HepG2 (cell line): ENCODE data around the gene ACSL3. TPM values are rescaled to one million over a fixed set of nuclear protein-coding genes. Genes with fewer than 3 reads are reported as not detected.
A peak's percentile ranks its signal among the peaks of the same experiment; 100 is the strongest.

Experiments
- ATAD3A ChIP-seq: sonication (generic); formaldehyde crosslinking; IDR thresholded peaks from 2 replicates; pipeline ENCODE4 v1.4.0; 2020; ENCODE audit warnings: missing genetic modification reagents
- ATM ChIP-seq: fragments of 450-650 bp; IDR thresholded peaks from 2 replicates; pipeline ENCODE4 v1.7.1; 2017; ENCODE audit warnings: mild to moderate bottlenecking, borderline replicate concordance
- FIP1L1 ChIP-seq: fragments of 200-400 bp; formaldehyde crosslinking; IDR thresholded peaks from 2 replicates; pipeline ENCODE4 v1.6.1; 2018; ENCODE audit warnings: low read depth, mild to moderate bottlenecking, low read length, moderate library complexity, borderline replicate concordance; ENCODE audit not compliant: insufficient read depth
- FOXK2 ChIP-seq: fragments of 450-650 bp; IDR thresholded peaks from 2 replicates; pipeline ENCODE4 v1.6.1; 2016
- GATAD2A ChIP-seq: IDR thresholded peaks from 2 replicates; pipeline ENCODE4 v1.6.1; 2016
- GZF1 ChIP-seq: sonication (generic); formaldehyde crosslinking; IDR thresholded peaks from 2 replicates; pipeline ENCODE4 v1.5.1; 2020; ENCODE audit warnings: mild to moderate bottlenecking, missing genetic modification reagents
- HCFC1 ChIP-seq: fragments of 150-350 bp; IDR thresholded peaks from 2 replicates; pipeline ENCODE4 v1.6.1; 2014; ENCODE audit warnings: low read depth, low read length
- HDAC6 ChIP-seq: fragments of 200-600 bp; sonication (generic); IDR thresholded peaks from 2 replicates; pipeline ENCODE4 v1.7.0; 2017; ENCODE audit warnings: mild to moderate bottlenecking, antibody characterized with exemption, low read length, low read depth
- HHEX ChIP-seq: IDR thresholded peaks from 2 replicates; pipeline ENCODE4 v1.6.1; 2016; ENCODE audit warnings: control low read depth
- HMG20A ChIP-seq: IDR thresholded peaks from 2 replicates; pipeline ENCODE4 v1.6.1; 2016; ENCODE audit warnings: borderline replicate concordance
- HNRNPK ChIP-seq: fragments of 200-400 bp; formaldehyde crosslinking; IDR thresholded peaks from 2 replicates; pipeline ENCODE4 v1.6.1; 2018; ENCODE audit warnings: low read length, low read depth, moderate library complexity, mild to moderate bottlenecking; ENCODE audit not compliant: poor library complexity, severe bottlenecking
- HNRNPL ChIP-seq: fragments of 200-400 bp; formaldehyde crosslinking; IDR thresholded peaks from 2 replicates; pipeline ENCODE4 v1.6.1; 2017; ENCODE audit warnings: mild to moderate bottlenecking, low read depth, low read length
- KLF9 ChIP-seq: IDR thresholded peaks from 2 replicates; pipeline ENCODE4 v1.6.1; 2016; ENCODE audit warnings: low read depth
- NR2C2 ChIP-seq: sonication (generic); formaldehyde crosslinking; IDR thresholded peaks from 2 replicates; pipeline ENCODE4 v1.4.0; 2020; ENCODE audit warnings: missing genetic modification reagents, mild to moderate bottlenecking, moderate library complexity, borderline replicate concordance
- NR2F6 ChIP-seq, 2 experiments: IDR thresholded peaks; 2 replicates each; pipeline ENCODE4 v1.6.1; 2016; ENCODE audit warnings: antibody characterized with exemption in 1 of 2, mild to moderate bottlenecking in 1 of 2
- PRPF4 ChIP-seq: fragments of 200-400 bp; formaldehyde crosslinking; IDR thresholded peaks from 2 replicates; pipeline ENCODE4 v1.6.1; 2016; ENCODE audit warnings: low read length, low read depth; ENCODE audit not compliant: poor library complexity, severe bottlenecking
- RAD51 ChIP-seq: fragments of 450-650 bp; IDR thresholded peaks from 2 replicates; pipeline ENCODE4 v1.6.1; 2016; ENCODE audit warnings: borderline replicate concordance
- RXRB ChIP-seq: IDR thresholded peaks from 2 replicates; pipeline ENCODE4 v1.6.1; 2016; ENCODE audit warnings: borderline replicate concordance, missing genetic modification reagents, missing compliant biosample characterization
- SALL2 ChIP-seq: sonication (generic); formaldehyde crosslinking; IDR thresholded peaks from 2 replicates; pipeline ENCODE4 v1.8.1; 2023; ENCODE audit warnings: mild to moderate bottlenecking, missing genetic modification reagents, inconsistent platforms
- TOPORS ChIP-seq: sonication (generic); formaldehyde crosslinking; IDR thresholded peaks from 2 replicates; pipeline ENCODE4 v1.8.0; 2023; ENCODE audit warnings: mild to moderate bottlenecking, missing genetic modification reagents
- XBP1 ChIP-seq: sonication (generic); formaldehyde crosslinking; IDR thresholded peaks from 2 replicates; pipeline ENCODE4 v1.5.0; 2020; ENCODE audit warnings: missing genetic modification reagents
- ZIK1 ChIP-seq: sonication (generic); formaldehyde crosslinking; IDR thresholded peaks from 2 replicates; pipeline ENCODE4 v1.5.0; 2020; ENCODE audit warnings: mild to moderate bottlenecking, low read depth, missing genetic modification reagents, borderline replicate concordance
- ZNF251 ChIP-seq: sonication (generic); formaldehyde crosslinking; IDR thresholded peaks from 2 replicates; pipeline ENCODE4 v1.9.0; 2021; ENCODE audit warnings: mild to moderate bottlenecking, missing genetic modification reagents
- ZNF329 ChIP-seq: sonication (generic); formaldehyde crosslinking; IDR thresholded peaks from 2 replicates; pipeline ENCODE4 v1.9.0; 2021; ENCODE audit warnings: low read depth, mild to moderate bottlenecking, missing genetic modification reagents
- ZNF468 ChIP-seq: sonication (generic); formaldehyde crosslinking; IDR thresholded peaks from 2 replicates; pipeline ENCODE4 v1.8.0; 2022; ENCODE audit warnings: mild to moderate bottlenecking, moderate library complexity, missing genetic modification reagents
- ZNF713 ChIP-seq: sonication (generic); formaldehyde crosslinking; IDR thresholded peaks from 2 replicates; pipeline ENCODE4 v1.4.0; 2020; ENCODE audit warnings: mild to moderate bottlenecking, missing genetic modification reagents
- ZNF780A ChIP-seq: sonication (generic); formaldehyde crosslinking; IDR thresholded peaks from 2 replicates; pipeline ENCODE4 v1.8.0; 2022; ENCODE audit warnings: mild to moderate bottlenecking, missing genetic modification reagents, moderate library complexity
- polyA plus RNA-seq, 8 experiments: library from polyadenylated mRNA; depleted of rRNA in 3 of 8; stranded (reverse) in 7 of 8; unstranded in 1 of 8; fragments of >200 nt; fragmentation: Illumina TruSeq in 4 of 8; extraction: Trizol in 4 of 8; gene quantifications; 2 replicates each; pipeline versions ENCODE4 v1.2.1 to v1.2.3, GENCODE V29; 2011 to 2016; ENCODE audit warnings: low read depth in 4 of 8, missing spikeins in 1 of 8, mixed read lengths in 1 of 8; ENCODE audit not compliant: insufficient read depth in 1 of 8
- total RNA-seq, 5 experiments: library from RNA; depleted of rRNA; stranded (reverse); fragments of >200 nt; fragmentation: Illumina TruSeq; extraction: Trizol; gene quantifications; 2 replicates each; pipeline ENCODE4 v1.2.3, GENCODE V29; 2016; ENCODE audit warnings: low read depth in 1 of 5
- TF ChIP-seq, protein P1 (sequence below): sonication (generic); formaldehyde crosslinking; IDR thresholded peaks from 2 replicates; pipeline ENCODE4 v1.5.0; 2020; ENCODE audit warnings: mild to moderate bottlenecking, missing genetic modification reagents
- TF ChIP-seq, protein P2 (sequence below): sonication (generic); formaldehyde crosslinking; IDR thresholded peaks from 2 replicates; pipeline ENCODE4 v1.5.0; 2020; ENCODE audit warnings: mild to moderate bottlenecking, low read depth, missing genetic modification reagents, borderline replicate concordance
- TF ChIP-seq, protein P3 (sequence below): sonication (generic); formaldehyde crosslinking; IDR thresholded peaks from 2 replicates; pipeline ENCODE4 v1.8.1; 2023; ENCODE audit warnings: mild to moderate bottlenecking, inconsistent platforms, moderate library complexity, missing genetic modification reagents, borderline replicate concordance
- TF ChIP-seq, protein P4 (sequence below): sonication (generic); formaldehyde crosslinking; IDR thresholded peaks from 2 replicates; pipeline ENCODE4 v1.4.0; 2020; ENCODE audit warnings: mild to moderate bottlenecking, missing genetic modification reagents

The ACSL3 gene
- total and polyA plus RNA-seq, 2 of the 13 experiments (the other 11 are each of a cell fraction or from before 2014, with no cell fraction given), result 305 to 365 TPM

DNA sequence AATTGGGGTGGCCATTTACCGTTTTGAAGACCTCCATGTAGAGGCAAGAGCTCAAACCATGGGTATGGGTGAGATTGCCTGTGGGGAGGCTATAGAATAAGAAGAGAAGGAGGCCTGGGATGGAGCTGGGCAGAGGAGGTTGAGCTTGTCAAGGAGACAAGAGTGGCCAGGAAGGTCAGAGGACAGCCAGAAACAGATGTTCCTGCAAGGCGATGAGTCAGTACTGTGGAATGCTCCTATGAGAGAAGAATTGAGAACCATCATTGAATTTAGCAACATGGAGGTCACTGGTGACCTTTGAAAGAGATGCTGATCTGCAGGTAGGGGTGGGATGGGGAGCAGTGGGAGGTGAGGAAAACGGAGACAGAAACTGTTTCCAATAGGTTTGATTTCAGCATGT is 3.5 kb downstream of the ACSL3 start (continued):
- TF ChIP-seq, protein P1, sequence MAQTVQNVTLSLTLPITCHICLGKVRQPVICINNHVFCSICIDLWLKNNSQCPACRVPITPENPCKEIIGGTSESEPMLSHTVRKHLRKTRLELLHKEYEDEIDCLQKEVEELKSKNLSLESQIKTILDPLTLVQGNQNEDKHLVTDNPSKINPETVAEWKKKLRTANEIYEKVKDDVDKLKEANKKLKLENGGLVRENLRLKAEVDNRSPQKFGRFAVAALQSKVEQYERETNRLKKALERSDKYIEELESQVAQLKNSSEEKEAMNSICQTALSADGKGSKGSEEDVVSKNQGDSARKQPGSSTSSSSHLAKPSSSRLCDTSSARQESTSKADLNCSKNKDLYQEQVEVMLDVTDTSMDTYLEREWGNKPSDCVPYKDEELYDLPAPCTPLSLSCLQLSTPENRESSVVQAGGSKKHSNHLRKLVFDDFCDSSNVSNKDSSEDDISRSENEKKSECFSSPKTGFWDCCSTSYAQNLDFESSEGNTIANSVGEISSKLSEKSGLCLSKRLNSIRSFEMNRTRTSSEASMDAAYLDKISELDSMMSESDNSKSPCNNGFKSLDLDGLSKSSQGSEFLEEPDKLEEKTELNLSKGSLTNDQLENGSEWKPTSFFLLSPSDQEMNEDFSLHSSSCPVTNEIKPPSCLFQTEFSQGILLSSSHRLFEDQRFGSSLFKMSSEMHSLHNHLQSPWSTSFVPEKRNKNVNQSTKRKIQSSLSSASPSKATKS (CRISPR knock-in tag), result no peak
- TF ChIP-seq HMG20A (CRISPR knock-in tag) (no peak), TOPORS (CRISPR knock-in tag) (no peak), KLF9 (CRISPR knock-in tag) (no peak), FIP1L1 (no peak), RXRB (CRISPR knock-in tag) (peak; percentile 32; the same call in 1 of the 2 replicates), NR2F6 (IDR thresholded peaks at IDR 0.05) (peak; percentile 45; the same call in 1 of the 2 replicates), NR2F6 (CRISPR knock-in tag; IDR thresholded peaks at IDR 0.05) (peak; percentile 67), NR2C2 (CRISPR knock-in tag) (peak; percentile 57), FOXK2 (no peak), RAD51 (no peak), ZIK1 (CRISPR knock-in tag) (no peak), HCFC1 (no peak), SALL2 (CRISPR knock-in tag) (no peak), HHEX (CRISPR knock-in tag) (no peak), GZF1 (CRISPR knock-in tag) (no peak), HDAC6 (no peak), ZNF713 (no peak), HNRNPK (no peak), HNRNPL (no peak), PRPF4 (no peak), ZNF780A (CRISPR knock-in tag) (no peak), ZNF251 (CRISPR knock-in tag) (no peak), ZNF468 (CRISPR knock-in tag) (no peak), ZNF329 (CRISPR knock-in tag) (no peak), ATM (no peak), XBP1 (CRISPR knock-in tag) (no peak), ATAD3A (CRISPR knock-in tag) (no peak), GATAD2A (no peak; the same call in 1 of the 2 replicates)
- TF ChIP-seq, protein P2, sequence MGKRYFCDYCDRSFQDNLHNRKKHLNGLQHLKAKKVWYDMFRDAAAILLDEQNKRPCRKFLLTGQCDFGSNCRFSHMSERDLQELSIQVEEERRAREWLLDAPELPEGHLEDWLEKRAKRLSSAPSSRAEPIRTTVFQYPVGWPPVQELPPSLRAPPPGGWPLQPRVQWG (CRISPR knock-in tag), result no peak
- TF ChIP-seq, protein P3, sequence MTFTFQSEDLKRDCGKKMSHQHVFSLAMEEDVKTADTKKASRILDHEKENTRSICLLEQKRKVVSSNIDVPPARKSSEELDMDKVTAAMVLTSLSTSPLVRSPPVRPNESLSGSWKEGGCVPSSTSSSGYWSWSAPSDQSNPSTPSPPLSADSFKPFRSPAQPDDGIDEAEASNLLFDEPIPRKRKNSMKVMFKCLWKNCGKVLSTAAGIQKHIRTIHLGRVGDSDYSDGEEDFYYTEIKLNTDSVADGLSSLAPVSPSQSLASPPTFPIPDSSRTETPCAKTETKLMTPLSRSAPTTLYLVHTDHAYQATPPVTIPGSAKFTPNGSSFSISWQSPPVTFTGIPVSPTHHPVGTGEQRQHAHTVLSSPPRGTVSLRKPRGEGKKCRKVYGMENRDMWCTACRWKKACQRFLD (CRISPR knock-in tag), result no peak
- TF ChIP-seq, protein P4, sequence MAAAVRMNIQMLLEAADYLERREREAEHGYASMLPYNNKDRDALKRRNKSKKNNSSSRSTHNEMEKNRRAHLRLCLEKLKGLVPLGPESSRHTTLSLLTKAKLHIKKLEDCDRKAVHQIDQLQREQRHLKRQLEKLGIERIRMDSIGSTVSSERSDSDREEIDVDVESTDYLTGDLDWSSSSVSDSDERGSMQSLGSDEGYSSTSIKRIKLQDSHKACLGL (CRISPR knock-in tag), result no peak
